ENCODE measurements around the gene OMA1.
"Not testable (repeated sequence)": the region's sequence is repeated elsewhere in the genome, so short reads cannot be mapped to it uniquely, and the experiment has no call there.

The OMA1 gene

GRCh38 chr1:58524353-58524945 lies 22.1 kb downstream of the OMA1 start:
- DNase-seq: no peak

DNA sequence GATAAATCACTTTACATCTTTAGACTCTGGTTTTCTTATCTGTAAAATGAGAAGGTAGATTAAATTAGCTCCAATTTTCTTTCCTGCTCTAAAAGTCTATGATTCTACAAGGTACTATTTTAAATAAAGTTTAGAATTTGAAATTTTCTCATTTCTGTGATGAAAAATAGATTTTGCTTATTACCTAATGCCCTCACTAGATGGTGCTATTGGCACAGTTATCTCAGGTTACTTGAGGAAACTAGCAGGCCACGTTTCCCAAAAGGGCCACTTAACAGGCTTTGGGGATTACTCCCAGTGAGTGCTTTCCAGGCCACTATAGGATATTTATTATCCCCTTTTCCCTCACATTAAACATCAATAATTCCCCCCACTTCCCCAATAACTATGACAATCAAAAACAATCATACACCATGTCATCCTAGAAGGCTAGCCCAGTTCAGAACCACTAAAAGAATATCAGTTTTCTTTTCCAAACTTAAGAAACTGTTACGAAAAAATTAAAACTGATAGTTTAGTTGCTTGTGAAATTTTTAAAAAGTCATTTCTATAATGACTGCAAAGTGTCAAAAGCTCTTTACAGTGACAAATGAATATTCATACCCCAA lies 30.6 kb downstream of the OMA1 start:
- peak; percentile 15 for DNase-seq

DNA sequence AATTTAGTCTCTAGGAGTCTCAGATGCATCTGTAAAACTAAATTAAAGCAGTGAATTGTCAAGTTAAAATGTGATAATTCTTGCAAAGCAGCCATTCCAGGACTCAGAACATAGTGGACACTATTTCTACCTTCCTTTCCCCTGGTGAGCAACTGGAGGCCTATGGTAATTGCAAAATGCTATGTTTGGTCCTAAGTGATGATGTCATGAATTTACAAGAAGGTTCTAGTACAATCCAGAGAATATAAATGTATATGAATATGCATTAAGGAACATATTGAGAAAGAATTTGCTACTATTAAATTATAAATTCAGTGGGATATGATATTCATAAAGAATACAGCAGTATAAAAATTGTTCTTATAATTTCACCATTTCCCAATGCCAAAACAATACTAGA lies 32.6 kb downstream of the OMA1 start:
- DNase-seq: no peak

DNA sequence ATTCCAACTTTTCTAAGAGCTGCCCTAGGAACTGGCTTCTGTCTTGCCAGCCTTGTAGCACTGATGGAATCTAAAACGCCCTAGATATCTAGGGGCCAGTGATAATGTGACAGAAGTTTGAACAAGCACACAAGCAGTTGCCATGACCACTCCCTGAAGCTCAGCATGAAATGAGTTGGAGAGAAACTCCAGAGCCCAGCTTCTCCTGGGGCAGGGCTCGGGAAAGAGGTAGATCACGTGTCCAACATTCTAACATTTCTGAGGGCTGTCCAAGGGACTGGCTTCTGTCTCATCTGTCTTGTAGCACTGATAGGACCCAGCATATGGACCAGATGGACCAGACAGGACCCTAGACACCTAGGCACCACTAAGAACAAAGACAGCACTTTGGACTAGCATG lies 37.9 kb downstream of the OMA1 start:
- DNase-seq: no peak

GRCh38 chr1:58505286-58505685 lies 41.2 kb downstream of the OMA1 start:
- no peak for DNase-seq

DNA sequence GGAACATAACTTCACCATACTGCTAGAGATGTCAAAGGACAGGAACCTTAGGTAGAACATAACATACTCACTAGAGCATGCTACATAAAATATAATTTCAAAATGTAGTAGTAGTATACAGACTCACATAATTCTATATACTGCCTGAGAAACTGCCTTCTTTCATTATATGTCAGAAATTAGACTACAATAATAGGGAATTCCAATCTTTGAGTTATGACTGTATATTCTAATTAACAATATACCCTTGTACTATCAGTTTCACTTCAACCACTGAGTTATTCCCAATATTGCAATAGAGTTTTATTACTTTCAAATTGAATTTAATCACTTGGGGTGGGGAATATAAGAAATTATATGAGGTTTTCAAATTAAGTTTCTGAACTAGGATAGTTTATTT lies 44.0 kb downstream of the OMA1 start:
- no peak for DNase-seq

- DNase-seq: no peak
Observed at GRCh38 chr1:58500043-58500442, 46.5 kb downstream of the OMA1 start.

- DNase-seq: no peak
Observed at GRCh38 chr1:58497499-58497898, 49.0 kb downstream of the OMA1 start.

DNA sequence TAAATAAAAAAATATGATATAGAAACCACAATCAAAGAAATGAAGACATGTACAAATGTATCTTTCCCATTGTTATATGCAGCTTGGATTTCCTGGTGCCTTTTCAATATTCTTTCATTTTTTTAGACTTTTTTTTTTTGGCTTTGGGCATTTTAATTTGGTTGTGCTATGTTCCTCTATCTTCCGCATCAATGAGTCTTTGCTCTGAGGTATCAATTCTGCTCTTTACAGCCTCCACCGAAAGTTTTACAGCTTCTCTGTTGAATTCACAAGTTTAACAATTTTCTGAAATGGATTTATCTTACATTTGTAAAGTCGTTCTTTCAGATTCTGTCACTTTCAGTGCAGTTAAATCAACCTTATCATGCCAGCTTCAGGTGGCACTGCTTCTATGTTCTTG lies 50.5 kb downstream of the OMA1 start:
- no peak for DNase-seq

DNA sequence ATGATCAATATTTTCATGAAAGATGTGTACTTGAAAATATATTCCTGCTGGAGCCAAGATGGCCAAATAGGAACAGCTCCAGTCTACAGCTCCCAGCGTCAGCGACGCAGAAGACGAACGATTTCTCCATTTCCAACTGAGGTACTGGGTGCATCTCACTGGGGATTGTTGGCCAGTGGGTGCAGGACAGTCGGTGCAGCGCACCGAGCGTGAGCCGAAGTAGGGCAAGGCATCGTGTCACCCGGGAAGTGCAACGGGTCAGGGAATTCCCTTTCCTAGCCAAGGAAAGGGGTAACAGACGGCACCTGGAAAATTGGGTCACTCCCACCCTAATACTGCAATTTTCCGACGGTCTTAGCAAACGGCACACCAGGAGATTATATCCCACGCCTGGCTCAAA lies 57.6 kb downstream of the OMA1 start:
- DNase-seq: not testable (repeated sequence)

DNA sequence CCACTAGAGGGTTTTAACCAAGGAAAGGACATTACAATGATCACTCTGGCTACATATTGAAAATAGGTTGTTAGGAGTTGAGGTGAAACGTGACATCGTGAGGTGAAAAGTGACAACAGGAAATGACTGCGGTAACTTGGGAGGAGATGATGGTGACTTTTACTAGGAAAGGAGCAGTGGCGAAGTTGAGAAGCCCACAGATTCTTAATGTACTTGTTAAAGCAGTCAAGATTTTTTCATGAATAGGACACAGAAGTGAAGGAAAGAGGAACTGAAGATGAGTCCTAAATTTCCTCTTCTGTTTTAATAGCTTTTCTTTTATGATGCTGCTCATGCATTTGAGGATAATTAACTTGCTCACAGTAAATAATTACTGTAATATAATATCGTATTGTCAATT lies 59.5 kb downstream of the OMA1 start:
- no peak for DNase-seq

DNA sequence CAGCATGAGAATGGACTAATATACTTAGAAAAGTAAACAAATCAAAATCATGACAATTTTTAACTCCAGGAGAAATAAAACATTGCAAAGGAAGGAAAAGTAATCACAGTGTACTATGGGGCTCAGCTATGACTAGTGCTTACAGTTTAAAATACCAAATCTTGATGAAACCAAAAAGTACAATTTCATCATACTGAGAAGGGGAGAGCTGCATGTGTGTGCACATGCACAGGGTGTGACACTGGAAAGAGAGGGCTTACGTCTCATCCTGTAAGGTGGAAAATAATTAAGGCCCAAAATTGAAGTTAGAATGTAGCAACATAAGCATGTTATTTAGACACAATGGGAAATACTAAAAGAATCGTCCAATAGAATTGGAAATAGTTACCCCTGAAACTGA lies 64.6 kb downstream of the OMA1 start:
- no peak for DNase-seq

- DNase-seq: no peak
Observed at GRCh38 chr1:58480191-58480590, 66.3 kb downstream of the OMA1 start.

DNA sequence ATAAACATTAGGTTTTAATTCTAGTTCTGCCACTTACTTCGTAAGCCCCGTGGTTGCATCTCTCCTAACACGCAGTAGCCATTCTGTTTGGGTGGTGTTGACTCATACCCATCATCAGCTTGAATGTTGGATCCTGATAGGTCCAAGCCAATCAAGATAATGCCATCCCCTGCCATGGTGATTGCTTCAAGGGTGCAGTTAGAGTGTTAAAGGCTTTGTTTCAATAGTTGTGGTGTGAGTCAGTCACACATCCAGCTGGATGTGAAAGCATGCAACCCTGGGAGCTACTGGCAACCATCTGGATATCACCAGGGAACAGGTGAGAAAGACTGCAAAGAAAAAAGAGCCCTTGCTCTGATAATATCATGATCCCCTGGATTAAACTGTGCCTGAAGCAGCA lies 69.1 kb downstream of the OMA1 start:
- DNase-seq: no peak

DNA sequence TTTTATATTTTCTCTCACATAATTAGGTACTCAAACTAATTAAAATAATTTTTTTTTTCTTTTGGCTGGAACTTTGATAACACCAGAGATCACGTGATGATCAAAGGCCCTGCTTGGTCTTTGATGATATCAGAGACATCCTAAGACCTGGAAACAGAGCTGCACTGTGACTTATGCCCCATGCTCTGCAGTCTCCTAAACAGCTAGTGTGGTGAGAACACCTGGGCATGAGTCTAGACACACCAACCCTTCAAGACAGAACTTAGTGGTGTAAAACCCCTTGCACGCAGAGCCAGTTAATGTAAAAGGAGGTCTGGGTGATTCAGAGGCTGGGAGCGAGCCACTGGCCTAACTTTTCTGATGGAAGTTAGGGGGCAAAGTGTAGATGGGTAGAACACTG lies 70.3 kb downstream of the OMA1 start:
- DNase-seq: no peak

GRCh38 chr1:58469476-58469875 lies 77.0 kb downstream of the OMA1 start:
- no peak for DNase-seq

DNA sequence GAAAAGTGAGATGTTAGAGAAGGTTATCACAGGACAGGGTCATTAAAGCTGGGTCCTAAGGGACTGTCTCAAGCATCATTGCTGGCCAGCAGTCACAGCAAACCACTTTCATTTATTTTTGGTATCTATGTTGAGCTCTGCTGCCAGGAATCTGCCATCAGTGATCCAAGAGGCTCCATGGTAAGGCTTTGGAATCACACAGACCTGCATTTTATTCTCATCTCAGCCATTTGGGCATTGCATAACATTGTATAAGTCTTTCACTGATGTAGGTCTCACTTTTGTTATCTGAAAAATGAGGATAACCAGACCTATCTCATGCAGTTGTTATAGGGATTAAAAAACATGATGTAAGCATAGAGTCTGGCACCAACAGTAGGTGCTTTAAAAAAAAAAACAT lies 77.5 kb downstream of the OMA1 start:
- DNase-seq: no peak

DNA sequence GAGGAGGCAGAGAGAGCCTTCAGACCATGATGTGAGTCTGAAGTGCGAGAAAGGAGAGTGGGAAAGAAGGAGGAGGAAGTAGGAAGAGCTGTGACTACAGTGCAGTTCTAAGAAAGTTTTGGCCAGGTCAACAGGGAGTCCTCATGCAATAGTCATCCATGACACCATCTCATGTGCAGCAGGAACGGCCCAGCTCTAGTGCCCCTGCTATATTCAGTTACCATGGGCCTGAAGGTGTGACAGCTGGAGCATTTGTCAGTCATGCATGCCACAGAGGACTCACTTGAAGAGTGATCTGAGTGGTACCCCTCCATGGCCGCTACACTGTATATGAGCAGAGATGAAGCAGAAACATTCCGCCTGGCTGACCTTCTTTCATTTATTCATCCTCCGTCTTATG lies 77.9 kb downstream of the OMA1 start:
- no peak for DNase-seq

- DNase-seq: no peak
Observed at GRCh38 chr1:58466630-58467241, 79.8 kb downstream of the OMA1 start.

DNA sequence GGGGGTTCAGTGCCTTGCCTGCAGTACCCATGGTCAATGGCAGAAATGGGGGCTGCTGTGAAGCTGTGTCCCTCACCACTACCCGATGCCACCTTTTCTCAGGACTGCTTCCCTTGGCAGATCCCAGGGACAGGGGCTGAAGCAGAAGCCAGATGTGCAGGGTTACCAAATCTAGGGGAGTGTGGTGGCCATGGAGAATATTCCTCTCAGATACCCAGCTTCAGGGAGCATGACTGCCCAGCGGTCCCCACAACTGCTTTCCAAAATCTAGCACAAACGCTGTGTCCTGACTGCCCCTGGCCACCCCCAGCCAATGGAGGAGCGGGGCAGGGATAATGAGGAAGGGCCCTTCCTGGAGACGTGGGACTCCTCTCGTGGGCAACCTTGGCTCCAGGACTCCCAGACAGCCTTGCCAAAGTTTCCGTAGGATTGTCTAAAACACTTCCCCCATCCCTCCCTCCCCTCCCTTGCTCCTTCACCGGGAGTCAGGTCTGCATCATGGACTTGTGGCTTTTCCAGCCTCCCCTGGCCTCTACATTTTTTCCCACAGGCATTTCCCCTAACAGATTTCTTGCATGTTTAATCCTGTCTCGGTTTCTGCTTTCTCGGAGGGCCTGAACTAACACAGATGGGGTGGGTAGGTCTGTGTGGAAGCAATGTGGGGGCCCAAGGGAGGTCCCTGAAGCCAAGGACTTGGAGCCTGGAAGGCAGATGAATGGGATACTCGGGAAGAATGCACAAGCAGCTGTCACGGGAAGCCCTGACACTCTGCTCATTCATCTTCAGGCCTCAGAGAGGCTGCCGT lies 80.5 kb downstream of the OMA1 start:
- no peak for DNase-seq

- no peak for DNase-seq
Observed at GRCh38 chr1:58465176-58465575, 81.3 kb downstream of the OMA1 start.

GRCh38 chr1:58460469-58460868 lies 86.1 kb downstream of the OMA1 start:
- DNase-seq: no peak

DNA sequence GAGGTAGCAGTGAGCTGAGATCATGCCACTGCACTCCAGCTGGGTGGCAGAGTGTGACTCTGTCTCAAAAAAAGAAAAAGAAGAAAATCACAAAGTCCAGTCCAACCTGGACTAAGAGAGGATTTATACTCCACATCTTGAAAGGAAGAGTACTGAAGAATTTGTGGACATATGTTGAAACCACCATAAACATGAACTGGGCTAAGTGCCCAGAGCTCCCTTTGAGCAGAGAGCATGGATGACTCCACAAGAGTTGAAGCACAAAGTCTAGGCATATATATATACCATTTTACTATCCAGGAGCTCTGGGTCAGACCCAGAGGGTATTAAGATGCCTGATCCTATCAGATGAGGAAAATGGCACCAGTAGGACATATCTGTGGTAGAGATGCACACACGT lies 86.6 kb downstream of the OMA1 start:
- DNase-seq: no peak

- DNase-seq: no peak
Observed at GRCh38 chr1:58457023-58457635, 89.4 kb downstream of the OMA1 start.

Measured in activated CD8-positive, alpha-beta memory T cell treated with anti-CD3 and anti-CD28 coated beads, Interleukin-2, amount 50 U/mL, for 4 hours (primary cell).